AG04450 (cell line): ENCODE data around the gene CHMP5. TPM values are rescaled to one million over a fixed set of nuclear protein-coding genes. Genes with fewer than 3 reads are reported as not detected.

Experiments used
- CTCF ChIA-PET: fragments of 300-600, 350-600 bp; formaldehyde crosslinking; extraction: SDS; loops from one replicate; lab custom pipeline; 2022; ENCODE audit warnings: antibody characterized with exemption, inconsistent platforms; lab: Charles Lee
- POLR2A ChIA-PET: fragments of 350-600 bp; formaldehyde crosslinking; extraction: SDS; loops from one replicate; lab custom pipeline; 2021; ENCODE audit warnings: antibody characterized with exemption, inconsistent platforms; lab: Yijun Ruan, JAX
- DNase-seq: peaks from one replicate; pipeline ENCODE4 v3.0.0-alpha.2; 2011; ENCODE audit warnings: low read depth, low spot score
- H3K27ac ChIP-seq: one replicate; pipeline ENCODE4 v1.5.1; 2012; ENCODE audit warnings: low read depth, low read length, control low read depth
- H3K27me3 ChIP-seq: one replicate; pipeline ENCODE4 v1.6.0; 2012; ENCODE audit warnings: low read length; ENCODE audit not compliant: control insufficient read depth, insufficient read depth
- H3K4me3 ChIP-seq: 2 replicates; pipeline ENCODE4 v1.5.1; 2011; ENCODE audit warnings: mild to moderate bottlenecking, low read depth, low read length, control low read depth
- H3K9me3 ChIP-seq: 2 replicates; pipeline ENCODE4 v1.5.1; 2012; ENCODE audit warnings: low read length; ENCODE audit not compliant: control insufficient read depth, insufficient read depth
- polyA plus RNA-seq: library from polyadenylated mRNA; depleted of rRNA; stranded (reverse); fragments of >200 nt; gene quantifications from 2 replicates; pipeline ENCODE4 v1.2.3, GENCODE V29; 2011
- TF ChIP-seq, protein P1 (sequence below): IDR thresholded peaks from 2 replicates; pipeline ENCODE4 v1.5.1; 2011; ENCODE audit warnings: low read depth, low read length, control low read depth, inconsistent platforms

Gene CHMP5
- polyA plus RNA-seq, 1 experiment = 144 TPM

DNA sequence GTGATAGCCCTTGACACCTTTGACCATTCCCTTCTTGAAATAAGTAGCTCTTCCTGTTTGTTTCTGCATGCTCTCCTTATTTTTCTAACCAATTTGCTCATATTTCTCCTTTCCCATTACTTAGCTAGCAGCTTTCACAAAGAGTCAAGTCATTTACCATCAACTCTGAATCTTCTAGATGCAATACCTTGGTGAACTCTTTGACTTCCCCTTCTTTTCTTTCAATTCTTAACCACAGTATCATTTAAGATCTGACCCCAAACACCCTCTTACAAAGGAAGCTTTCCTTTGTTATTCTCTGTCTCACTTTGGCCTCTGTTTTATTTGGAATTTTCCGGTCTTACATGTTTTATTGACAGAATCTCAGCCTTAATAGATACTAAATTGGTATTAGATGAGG is 39.5 kb downstream of the CHMP5 start:
- no peaks in the 10 kb centered on the region for H3K27me3 ChIP-seq
- H3K9me3 ChIP-seq = no peaks in the 10 kb centered on the region
- CTCF ChIA-PET = interaction anchor here (1.1 to 1.3 kb wide), 2 partner anchors 71 to 148 kb away, joined by 3 to 4 read pairs; no protein-coding TSS in a partner anchor
- H3K4me3 ChIP-seq = no peak overlapping the region
- TF ChIP-seq, protein P1, sequence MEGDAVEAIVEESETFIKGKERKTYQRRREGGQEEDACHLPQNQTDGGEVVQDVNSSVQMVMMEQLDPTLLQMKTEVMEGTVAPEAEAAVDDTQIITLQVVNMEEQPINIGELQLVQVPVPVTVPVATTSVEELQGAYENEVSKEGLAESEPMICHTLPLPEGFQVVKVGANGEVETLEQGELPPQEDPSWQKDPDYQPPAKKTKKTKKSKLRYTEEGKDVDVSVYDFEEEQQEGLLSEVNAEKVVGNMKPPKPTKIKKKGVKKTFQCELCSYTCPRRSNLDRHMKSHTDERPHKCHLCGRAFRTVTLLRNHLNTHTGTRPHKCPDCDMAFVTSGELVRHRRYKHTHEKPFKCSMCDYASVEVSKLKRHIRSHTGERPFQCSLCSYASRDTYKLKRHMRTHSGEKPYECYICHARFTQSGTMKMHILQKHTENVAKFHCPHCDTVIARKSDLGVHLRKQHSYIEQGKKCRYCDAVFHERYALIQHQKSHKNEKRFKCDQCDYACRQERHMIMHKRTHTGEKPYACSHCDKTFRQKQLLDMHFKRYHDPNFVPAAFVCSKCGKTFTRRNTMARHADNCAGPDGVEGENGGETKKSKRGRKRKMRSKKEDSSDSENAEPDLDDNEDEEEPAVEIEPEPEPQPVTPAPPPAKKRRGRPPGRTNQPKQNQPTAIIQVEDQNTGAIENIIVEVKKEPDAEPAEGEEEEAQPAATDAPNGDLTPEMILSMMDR = no peak
- POLR2A ChIA-PET = no interaction called here
- H3K27ac ChIP-seq = no peak overlapping the region
- no peak for DNase-seq

DNA sequence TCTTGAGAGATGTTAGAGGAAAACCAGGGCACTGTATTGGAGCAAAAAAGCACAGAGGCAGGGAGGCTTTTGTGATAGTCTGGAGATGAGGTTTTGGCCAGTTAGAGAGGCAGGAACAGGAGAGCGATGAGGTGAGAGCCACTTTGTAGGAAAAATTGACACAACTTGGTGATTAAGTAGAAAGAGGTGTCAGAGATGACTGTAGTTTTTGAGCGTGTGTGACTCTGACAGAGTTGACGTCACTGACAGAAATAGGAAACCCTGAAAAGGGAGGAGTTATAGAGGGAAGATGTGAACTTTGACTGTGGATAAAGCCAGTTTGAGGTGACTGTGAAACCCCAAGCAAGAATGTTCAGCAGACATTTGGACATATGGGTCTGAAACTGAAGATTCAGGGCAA is 41.2 kb downstream of the CHMP5 start:
- Histone ChIP-seq H3K27ac (no peak overlapping the region), H3K27me3 (no peaks in the 10 kb centered on the region), H3K4me3 (no peak overlapping the region), H3K9me3 (no peaks in the 10 kb centered on the region)
- ChIA-PET POLR2A (no interaction called here), CTCF (no interaction called here)
- TF ChIP-seq, protein P1 = no peak
- DNase-seq = no peak

DNA sequence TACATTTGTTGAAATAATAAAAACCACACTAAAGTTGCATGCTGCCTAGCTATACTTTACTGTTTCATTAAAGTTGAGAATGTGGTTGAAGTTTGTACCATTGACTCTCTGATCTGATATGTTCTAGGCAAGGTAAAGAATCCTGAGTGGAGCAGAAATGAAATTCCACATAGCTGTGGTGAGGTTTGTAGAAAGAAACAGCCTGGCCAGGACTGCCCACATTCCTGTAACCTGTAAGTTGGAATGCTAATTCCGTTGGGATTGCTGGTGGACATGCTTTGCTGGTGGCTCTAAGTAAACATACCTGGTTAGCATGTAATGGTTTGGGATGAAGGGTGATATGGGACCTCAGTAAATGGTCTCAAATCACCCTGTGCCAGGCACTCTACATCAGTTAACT is 42.2 kb downstream of the CHMP5 start:
- POLR2A ChIA-PET = no interaction called here
- DNase-seq = no peak
- Histone ChIP-seq H3K27me3 (no peaks in the 10 kb centered on the region), H3K9me3 (no peaks in the 10 kb centered on the region), H3K4me3 (no peak overlapping the region), H3K27ac (no peak overlapping the region)
- TF ChIP-seq, protein P1 = no peak
- CTCF ChIA-PET = interaction anchor here (1.0 kb wide), 1 partner anchor 146 kb away, joined by 4 read pairs; no protein-coding TSS in a partner anchor

DNA sequence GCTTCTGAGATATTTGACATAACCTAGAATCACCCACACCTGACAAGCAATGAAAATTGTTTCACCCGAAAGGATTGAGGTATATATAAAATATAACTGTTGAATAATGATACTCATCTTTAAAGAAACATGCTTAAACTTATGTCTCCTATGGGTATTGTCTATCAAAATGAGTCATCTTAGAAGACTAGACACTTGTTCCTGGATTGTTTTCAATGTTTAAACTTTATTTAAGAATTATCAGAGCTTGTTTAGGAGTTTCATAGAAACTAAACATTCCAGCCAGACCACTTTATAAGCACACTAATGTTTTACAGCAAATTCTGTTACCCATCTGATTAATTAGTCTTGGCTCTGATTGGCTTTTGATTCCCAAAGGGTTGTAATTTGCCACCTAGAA is 45.1 kb downstream of the CHMP5 start:
- Histone ChIP-seq H3K9me3 (no peaks in the 10 kb centered on the region), H3K27me3 (no peaks in the 10 kb centered on the region), H3K4me3 (no peak overlapping the region), H3K27ac (no peak overlapping the region)
- ChIA-PET POLR2A (interaction anchor here (0.6 to 1.0 kb wide), 2 partner anchors 11 to 20 kb away, joined by 3 to 8 read pairs; partner anchors contain the start of gene NFX1), CTCF (interaction anchor here (2.5 to 3.3 kb wide), 2 partner anchors 65 to 143 kb away, joined by 9 to 16 read pairs; no protein-coding TSS in a partner anchor)
- no peak for DNase-seq
- TF ChIP-seq, protein P1 = no peak

DNA sequence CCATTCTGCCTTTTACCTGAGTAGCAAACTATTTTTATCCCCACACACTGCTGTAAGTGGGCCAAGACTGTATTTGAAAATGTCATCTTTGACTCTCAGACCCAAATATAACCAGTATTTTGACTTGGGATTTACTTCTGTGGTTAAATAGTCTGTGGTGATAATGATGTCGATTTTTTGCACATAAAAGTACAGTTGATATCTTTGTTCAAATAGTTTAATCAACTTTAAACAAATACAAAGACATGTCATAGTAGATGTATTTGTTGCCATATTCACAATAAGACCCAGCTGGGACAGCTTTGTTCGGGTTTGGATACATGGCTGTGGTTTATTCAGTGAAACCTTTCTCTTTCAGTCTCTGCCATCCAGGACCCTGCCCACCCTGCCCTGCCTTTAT is 45.9 kb downstream of the CHMP5 start:
- Histone ChIP-seq H3K27me3 (no peaks in the 10 kb centered on the region), H3K27ac (no peak overlapping the region), H3K4me3 (no peak overlapping the region), H3K9me3 (no peaks in the 10 kb centered on the region)
- POLR2A ChIA-PET = interaction anchor here (2.0 kb wide), 1 partner anchor 10 kb away, joined by 8 read pairs; no protein-coding TSS in a partner anchor
- DNase-seq = no peak
- CTCF ChIA-PET = interaction anchor here (2.5 to 3.3 kb wide), 2 partner anchors 64 to 142 kb away, joined by 9 to 16 read pairs; no protein-coding TSS in a partner anchor
- TF ChIP-seq, protein P1 = no peak
